GM23338 (cell line): Measurements from ENCODE around the gene INPP5A. TPM values are rescaled to one million over a fixed set of nuclear protein-coding genes. Genes with fewer than 3 reads are reported as not detected.

Experiments
- ATAC-seq: fragments of 200-7000 bp; cut with Tn5 transposase; 3 replicates; pipeline ENCODE4 v1.9.1; 2020
- DNase-seq: peaks from one replicate; pipeline ENCODE4 v3.0.0-alpha.2; 2015; ENCODE audit warnings: low spot score
- H2AFZ ChIP-seq: fragments of 200-600 bp; sonication (generic); 2 replicates; pipeline ENCODE4 v1.8.0; 2016; ENCODE audit warnings: antibody characterized with exemption, mild to moderate bottlenecking, moderate library complexity
- H3F3A ChIP-seq: fragments of 200-600 bp; sonication (generic); replicated peaks from 2 replicates; pipeline ENCODE4 v1.8.0; 2017; ENCODE audit warnings: antibody characterized with exemption, mixed run types, low read depth
- H3K27ac ChIP-seq: fragments of 200-600 bp; sonication (generic); 2 replicates; pipeline ENCODE4 v1.6.1; 2016; ENCODE audit warnings: low read depth
- H3K27me3 ChIP-seq: fragments of 200-600 bp; sonication (generic); 2 replicates; pipeline ENCODE4 v1.8.0; 2016; ENCODE audit warnings: mild to moderate bottlenecking, mixed run types, moderate library complexity; ENCODE audit not compliant: insufficient read depth
- H3K36me3 ChIP-seq: fragments of 200-600 bp; sonication (generic); 2 replicates; pipeline ENCODE4 v1.8.0; 2016; ENCODE audit warnings: mild to moderate bottlenecking; ENCODE audit not compliant: insufficient read depth
- H3K4me1 ChIP-seq: fragments of 200-600 bp; sonication (generic); 2 replicates; pipeline ENCODE4 v1.8.0; 2016; ENCODE audit warnings: mild to moderate bottlenecking, moderate library complexity; ENCODE audit not compliant: insufficient read depth
- H3K4me2 ChIP-seq: fragments of 200-600 bp; sonication (generic); 2 replicates; pipeline ENCODE4 v1.7.1; 2017; ENCODE audit warnings: mixed run types
- H3K4me3 ChIP-seq: fragments of 200-600 bp; sonication (generic); 2 replicates; pipeline ENCODE4 v1.6.1; 2016; ENCODE audit warnings: mixed run types
- H3K79me2 ChIP-seq: fragments of 200-600 bp; sonication (generic); replicated peaks from 2 replicates; pipeline ENCODE4 v1.8.0; 2017; ENCODE audit warnings: mild to moderate bottlenecking; ENCODE audit not compliant: insufficient read depth
- H3K9me2 ChIP-seq: fragments of 200-600 bp; sonication (generic); 2 replicates; pipeline ENCODE4 v1.8.0; 2017; ENCODE audit not compliant: insufficient read depth
- H4K20me1 ChIP-seq: fragments of 200-600 bp; sonication (generic); replicated peaks from 2 replicates; pipeline ENCODE4 v1.8.0; 2017; ENCODE audit warnings: mild to moderate bottlenecking; ENCODE audit not compliant: insufficient read depth
- H3K27ac Mint-ChIP-seq: 2 replicates; pipeline ENCODE4 v1.8.0; 2020; ENCODE audit warnings: inconsistent platforms, mild to moderate bottlenecking, moderate library complexity, mixed read lengths
- H3K27me3 Mint-ChIP-seq: 3 replicates; pipeline ENCODE4 v1.8.0; 2022; ENCODE audit warnings: low read depth, mild to moderate bottlenecking, moderate library complexity, mixed read lengths, inconsistent platforms; ENCODE audit not compliant: insufficient read depth, poor library complexity
- H3K36me3 Mint-ChIP-seq: 3 replicates; pipeline ENCODE4 v1.8.0; 2021; ENCODE audit warnings: low read depth, mild to moderate bottlenecking, inconsistent platforms, moderate library complexity, mixed read lengths
- H3K4me1 Mint-ChIP-seq: 3 replicates; pipeline ENCODE4 v1.8.0; 2020; ENCODE audit warnings: mild to moderate bottlenecking, inconsistent platforms, mixed read lengths
- H3K4me3 Mint-ChIP-seq: 3 replicates; pipeline ENCODE4 v1.8.0; 2021; ENCODE audit warnings: moderate library complexity, mild to moderate bottlenecking, inconsistent platforms, mixed read lengths
- H3K9me3 Mint-ChIP-seq: 3 replicates; pipeline ENCODE4 v1.8.0; 2020; ENCODE audit warnings: moderate library complexity, mild to moderate bottlenecking, inconsistent platforms, mixed read lengths
- CREB1 ChIP-seq: fragments of 250-450 bp; sonication (Bioruptor Pico); IDR thresholded peaks from 2 replicates; pipeline ENCODE4 v1.5.0; 2020; ENCODE audit warnings: low read depth, mild to moderate bottlenecking, moderate library complexity
- EZH2 ChIP-seq: fragments of 200-600 bp; sonication (generic); IDR thresholded peaks from one replicate; pipeline ENCODE4 v1.8.0; 2017; ENCODE audit warnings: antibody characterized with exemption, mild to moderate bottlenecking, low read depth; ENCODE audit not compliant: unreplicated experiment
- EZH2phosphoT487 ChIP-seq: fragments of 200-600 bp; sonication (generic); IDR thresholded peaks from one replicate; pipeline ENCODE4 v1.8.1; 2018; ENCODE audit warnings: antibody characterized with exemption; ENCODE audit not compliant: unreplicated experiment
- JUNB ChIP-seq: IDR thresholded peaks from one replicate; pipeline ENCODE4 v1.6.1; 2016; ENCODE audit warnings: antibody characterized with exemption; ENCODE audit not compliant: unreplicated experiment
- NANOG ChIP-seq: IDR thresholded peaks from 2 replicates; pipeline ENCODE4 v1.6.1; 2016; ENCODE audit warnings: antibody characterized with exemption, borderline replicate concordance
- POLR2AphosphoS5 ChIP-seq: IDR thresholded peaks from 2 replicates; pipeline ENCODE4 v1.6.1; 2016; ENCODE audit warnings: antibody characterized with exemption, low read depth
- STAT1 ChIP-seq: IDR thresholded peaks from one replicate; pipeline ENCODE4 v1.6.1; 2016; ENCODE audit warnings: antibody characterized with exemption; ENCODE audit not compliant: unreplicated experiment
- ZNF114 ChIP-seq: fragments of 250-450 bp; sonication (Bioruptor Pico); IDR thresholded peaks from 2 replicates; pipeline ENCODE4 v1.5.0; 2020; ENCODE audit warnings: mild to moderate bottlenecking, moderate library complexity
- ZNF331 ChIP-seq: fragments of 250-450 bp; sonication (Bioruptor Pico); IDR thresholded peaks from 2 replicates; pipeline ENCODE4 v1.5.0; 2020; ENCODE audit warnings: low read depth, mild to moderate bottlenecking, moderate library complexity
- polyA plus RNA-seq: library from polyadenylated mRNA; unstranded; fragments of >200 nt; fragmentation: Nextera tagmentation; extraction: Ambion mirVana; gene quantifications from 2 replicates; pipeline ENCODE4 v1.2.1, GENCODE V29; 2016
- total RNA-seq: library from RNA; depleted of rRNA; stranded (reverse); fragments of >200 nt; shearing (Covaris generic); gene quantifications from 2 replicates; pipeline ENCODE4 v1.2.3, GENCODE V29; 2014
- TF ChIP-seq, protein P1 (sequence below): fragments of 250-450 bp; sonication (Bioruptor Pico); IDR thresholded peaks from 2 replicates; pipeline ENCODE4 v1.5.0; 2020; ENCODE audit warnings: mild to moderate bottlenecking, moderate library complexity
- TF ChIP-seq, protein P2 (sequence below): IDR thresholded peaks from 2 replicates; pipeline ENCODE4 v1.6.1; 2016; ENCODE audit warnings: antibody characterized with exemption
- TF ChIP-seq, protein P3 (sequence below), 2 experiments: fragments of 200-600 bp in 1 of 2; sonication (generic) in 1 of 2; conservative IDR thresholded peaks; 2 replicates each; pipeline versions ENCODE4 v1.5.1 to v1.6.1; 2016 to 2017; ENCODE audit warnings: antibody characterized with exemption in 2 of 2, low read depth in 2 of 2, mild to moderate bottlenecking in 2 of 2, moderate library complexity in 1 of 2
- TF ChIP-seq, protein P4 (sequence below): IDR thresholded peaks from one replicate; pipeline ENCODE4 v1.6.1; 2018; ENCODE audit warnings: antibody characterized with exemption; ENCODE audit not compliant: unreplicated experiment

Gene INPP5A
- total and polyA plus RNA-seq, 2 experiments from 2014 or later, result 5.9 to 40.6 TPM

DNA sequence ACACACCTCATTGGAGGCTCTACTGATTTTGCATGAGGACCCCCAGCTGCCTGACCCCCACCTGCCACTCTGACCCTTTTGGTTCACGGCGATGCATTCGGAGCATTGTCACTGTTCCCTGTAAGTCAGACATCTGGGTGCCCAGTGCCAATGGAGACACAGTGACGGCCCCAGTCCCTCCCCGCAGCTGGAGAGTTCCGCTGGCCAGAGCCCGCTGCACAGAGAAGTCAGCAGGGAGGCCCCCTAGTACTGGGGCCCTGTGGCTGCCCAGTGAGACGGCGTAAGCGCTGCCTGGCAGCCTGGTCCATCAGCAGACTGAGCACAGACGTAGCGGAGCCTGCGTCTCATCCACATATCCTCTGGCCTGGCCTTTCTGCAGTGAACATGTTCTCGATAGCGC lies 170.9 kb downstream of the INPP5A start (continued):
- TF ChIP-seq, protein P1, sequence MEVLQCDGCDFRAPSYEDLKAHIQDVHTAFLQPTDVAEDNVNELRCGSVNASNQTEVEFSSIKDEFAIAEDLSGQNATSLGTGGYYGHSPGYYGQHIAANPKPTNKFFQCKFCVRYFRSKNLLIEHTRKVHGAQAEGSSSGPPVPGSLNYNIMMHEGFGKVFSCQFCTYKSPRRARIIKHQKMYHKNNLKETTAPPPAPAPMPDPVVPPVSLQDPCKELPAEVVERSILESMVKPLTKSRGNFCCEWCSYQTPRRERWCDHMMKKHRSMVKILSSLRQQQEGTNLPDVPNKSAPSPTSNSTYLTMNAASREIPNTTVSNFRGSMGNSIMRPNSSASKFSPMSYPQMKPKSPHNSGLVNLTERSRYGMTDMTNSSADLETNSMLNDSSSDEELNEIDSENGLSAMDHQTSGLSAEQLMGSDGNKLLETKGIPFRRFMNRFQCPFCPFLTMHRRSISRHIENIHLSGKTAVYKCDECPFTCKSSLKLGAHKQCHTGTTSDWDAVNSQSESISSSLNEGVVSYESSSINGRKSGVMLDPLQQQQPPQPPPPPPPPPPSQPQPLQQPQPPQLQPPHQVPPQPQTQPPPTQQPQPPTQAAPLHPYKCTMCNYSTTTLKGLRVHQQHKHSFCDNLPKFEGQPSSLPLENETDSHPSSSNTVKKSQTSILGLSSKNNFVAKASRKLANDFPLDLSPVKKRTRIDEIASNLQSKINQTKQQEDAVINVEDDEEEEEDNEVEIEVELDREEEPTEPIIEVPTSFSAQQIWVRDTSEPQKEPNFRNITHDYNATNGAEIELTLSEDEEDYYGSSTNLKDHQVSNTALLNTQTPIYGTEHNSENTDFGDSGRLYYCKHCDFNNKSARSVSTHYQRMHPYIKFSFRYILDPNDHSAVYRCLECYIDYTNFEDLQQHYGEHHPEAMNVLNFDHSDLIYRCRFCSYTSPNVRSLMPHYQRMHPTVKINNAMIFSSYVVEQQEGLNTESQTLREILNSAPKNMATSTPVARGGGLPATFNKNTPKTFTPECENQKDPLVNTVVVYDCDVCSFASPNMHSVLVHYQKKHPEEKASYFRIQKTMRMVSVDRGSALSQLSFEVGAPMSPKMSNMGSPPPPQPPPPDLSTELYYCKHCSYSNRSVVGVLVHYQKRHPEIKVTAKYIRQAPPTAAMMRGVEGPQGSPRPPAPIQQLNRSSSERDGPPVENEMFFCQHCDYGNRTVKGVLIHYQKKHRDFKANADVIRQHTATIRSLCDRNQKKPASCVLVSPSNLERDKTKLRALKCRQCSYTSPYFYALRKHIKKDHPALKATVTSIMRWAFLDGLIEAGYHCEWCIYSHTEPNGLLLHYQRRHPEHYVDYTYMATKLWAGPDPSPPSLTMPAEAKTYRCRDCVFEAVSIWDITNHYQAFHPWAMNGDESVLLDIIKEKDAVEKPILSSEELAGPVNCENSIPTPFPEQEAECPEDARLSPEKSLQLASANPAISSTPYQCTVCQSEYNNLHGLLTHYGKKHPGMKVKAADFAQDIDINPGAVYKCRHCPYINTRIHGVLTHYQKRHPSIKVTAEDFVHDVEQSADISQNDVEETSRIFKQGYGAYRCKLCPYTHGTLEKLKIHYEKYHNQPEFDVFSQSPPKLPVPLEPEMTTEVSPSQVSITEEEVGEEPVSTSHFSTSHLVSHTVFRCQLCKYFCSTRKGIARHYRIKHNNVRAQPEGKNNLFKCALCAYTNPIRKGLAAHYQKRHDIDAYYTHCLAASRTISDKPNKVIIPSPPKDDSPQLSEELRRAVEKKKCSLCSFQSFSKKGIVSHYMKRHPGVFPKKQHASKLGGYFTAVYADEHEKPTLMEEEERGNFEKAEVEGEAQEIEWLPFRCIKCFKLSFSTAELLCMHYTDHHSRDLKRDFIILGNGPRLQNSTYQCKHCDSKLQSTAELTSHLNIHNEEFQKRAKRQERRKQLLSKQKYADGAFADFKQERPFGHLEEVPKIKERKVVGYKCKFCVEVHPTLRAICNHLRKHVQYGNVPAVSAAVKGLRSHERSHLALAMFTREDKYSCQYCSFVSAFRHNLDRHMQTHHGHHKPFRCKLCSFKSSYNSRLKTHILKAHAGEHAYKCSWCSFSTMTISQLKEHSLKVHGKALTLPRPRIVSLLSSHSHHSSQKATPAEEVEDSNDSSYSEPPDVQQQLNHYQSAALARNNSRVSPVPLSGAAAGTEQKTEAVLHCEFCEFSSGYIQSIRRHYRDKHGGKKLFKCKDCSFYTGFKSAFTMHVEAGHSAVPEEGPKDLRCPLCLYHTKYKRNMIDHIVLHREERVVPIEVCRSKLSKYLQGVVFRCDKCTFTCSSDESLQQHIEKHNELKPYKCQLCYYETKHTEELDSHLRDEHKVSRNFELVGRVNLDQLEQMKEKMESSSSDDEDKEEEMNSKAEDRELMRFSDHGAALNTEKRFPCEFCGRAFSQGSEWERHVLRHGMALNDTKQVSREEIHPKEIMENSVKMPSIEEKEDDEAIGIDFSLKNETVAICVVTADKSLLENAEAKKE (CRISPR knock-in tag), result no peak

DNA sequence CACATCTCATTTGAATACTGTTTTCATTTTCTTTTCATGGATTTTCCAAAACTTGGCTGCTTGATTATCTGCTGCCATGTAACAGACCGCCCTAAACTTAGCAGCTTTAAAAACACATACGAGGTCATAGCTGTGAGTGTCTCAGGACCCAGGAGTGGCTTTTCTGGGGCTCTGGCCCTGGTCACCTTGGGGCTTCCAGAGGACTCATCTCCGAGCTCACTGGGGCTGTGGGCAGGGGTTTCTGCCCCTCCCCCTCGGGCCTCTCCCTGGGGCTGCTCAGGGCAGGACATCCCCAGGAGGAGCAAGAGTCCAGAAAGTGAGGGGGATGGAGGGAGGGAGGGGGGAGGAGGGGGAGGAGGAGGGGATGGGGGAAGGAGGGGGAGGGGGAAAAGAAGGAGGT lies 171.3 kb downstream of the INPP5A start:
- DNase-seq, result no peak
- Histone ChIP-seq H3K27ac (no peak overlapping the region), H3K4me1 (no peaks in the 10 kb centered on the region), H3K36me3 (no peaks in the 10 kb centered on the region; the same call in 1 of the 2 replicates), H3F3A (no peaks in the 10 kb centered on the region), H4K20me1 (no peaks in the 10 kb centered on the region), H2AFZ (no peak overlapping the region), H3K4me3 (no peak overlapping the region), H3K79me2 (no peaks in the 10 kb centered on the region), H3K9me2 (no peaks in the 10 kb centered on the region), H3K27me3 (no peaks in the 10 kb centered on the region), H3K4me2 (no peak overlapping the region)
- ATAC-seq, result no peak
- H3K27ac Mint-ChIP-seq, result no peak overlapping the region
- no peak overlapping the region for H3K4me3 Mint-ChIP-seq
- peaks cover 23% of the 10 kb centered on the region for H3K9me3 Mint-ChIP-seq
- peaks cover 4% of the 10 kb centered on the region; the same call in 2 of the 3 replicates for H3K4me1 Mint-ChIP-seq
- peaks cover 28% of the 10 kb centered on the region for H3K36me3 Mint-ChIP-seq
- H3K27me3 Mint-ChIP-seq, result peaks cover 5% of the 10 kb centered on the region
- TF ChIP-seq, protein P2, sequence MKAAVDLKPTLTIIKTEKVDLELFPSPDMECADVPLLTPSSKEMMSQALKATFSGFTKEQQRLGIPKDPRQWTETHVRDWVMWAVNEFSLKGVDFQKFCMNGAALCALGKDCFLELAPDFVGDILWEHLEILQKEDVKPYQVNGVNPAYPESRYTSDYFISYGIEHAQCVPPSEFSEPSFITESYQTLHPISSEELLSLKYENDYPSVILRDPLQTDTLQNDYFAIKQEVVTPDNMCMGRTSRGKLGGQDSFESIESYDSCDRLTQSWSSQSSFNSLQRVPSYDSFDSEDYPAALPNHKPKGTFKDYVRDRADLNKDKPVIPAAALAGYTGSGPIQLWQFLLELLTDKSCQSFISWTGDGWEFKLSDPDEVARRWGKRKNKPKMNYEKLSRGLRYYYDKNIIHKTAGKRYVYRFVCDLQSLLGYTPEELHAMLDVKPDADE, result no peak
- TF ChIP-seq ZNF114 (CRISPR knock-in tag) (no peak), EZH2 (no peak), ZNF331 (CRISPR knock-in tag) (no peak), NANOG (no peak), POLR2AphosphoS5 (no peak), JUNB (no peak), STAT1 (no peak), EZH2phosphoT487 (no peak), CREB1 (CRISPR knock-in tag) (no peak)
- TF ChIP-seq, protein P3, sequence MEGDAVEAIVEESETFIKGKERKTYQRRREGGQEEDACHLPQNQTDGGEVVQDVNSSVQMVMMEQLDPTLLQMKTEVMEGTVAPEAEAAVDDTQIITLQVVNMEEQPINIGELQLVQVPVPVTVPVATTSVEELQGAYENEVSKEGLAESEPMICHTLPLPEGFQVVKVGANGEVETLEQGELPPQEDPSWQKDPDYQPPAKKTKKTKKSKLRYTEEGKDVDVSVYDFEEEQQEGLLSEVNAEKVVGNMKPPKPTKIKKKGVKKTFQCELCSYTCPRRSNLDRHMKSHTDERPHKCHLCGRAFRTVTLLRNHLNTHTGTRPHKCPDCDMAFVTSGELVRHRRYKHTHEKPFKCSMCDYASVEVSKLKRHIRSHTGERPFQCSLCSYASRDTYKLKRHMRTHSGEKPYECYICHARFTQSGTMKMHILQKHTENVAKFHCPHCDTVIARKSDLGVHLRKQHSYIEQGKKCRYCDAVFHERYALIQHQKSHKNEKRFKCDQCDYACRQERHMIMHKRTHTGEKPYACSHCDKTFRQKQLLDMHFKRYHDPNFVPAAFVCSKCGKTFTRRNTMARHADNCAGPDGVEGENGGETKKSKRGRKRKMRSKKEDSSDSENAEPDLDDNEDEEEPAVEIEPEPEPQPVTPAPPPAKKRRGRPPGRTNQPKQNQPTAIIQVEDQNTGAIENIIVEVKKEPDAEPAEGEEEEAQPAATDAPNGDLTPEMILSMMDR (conservative IDR thresholded peaks at IDR 0.05; ENCODE audit: low read depth in 2 of 2), result no peak
- TF ChIP-seq, protein P4, sequence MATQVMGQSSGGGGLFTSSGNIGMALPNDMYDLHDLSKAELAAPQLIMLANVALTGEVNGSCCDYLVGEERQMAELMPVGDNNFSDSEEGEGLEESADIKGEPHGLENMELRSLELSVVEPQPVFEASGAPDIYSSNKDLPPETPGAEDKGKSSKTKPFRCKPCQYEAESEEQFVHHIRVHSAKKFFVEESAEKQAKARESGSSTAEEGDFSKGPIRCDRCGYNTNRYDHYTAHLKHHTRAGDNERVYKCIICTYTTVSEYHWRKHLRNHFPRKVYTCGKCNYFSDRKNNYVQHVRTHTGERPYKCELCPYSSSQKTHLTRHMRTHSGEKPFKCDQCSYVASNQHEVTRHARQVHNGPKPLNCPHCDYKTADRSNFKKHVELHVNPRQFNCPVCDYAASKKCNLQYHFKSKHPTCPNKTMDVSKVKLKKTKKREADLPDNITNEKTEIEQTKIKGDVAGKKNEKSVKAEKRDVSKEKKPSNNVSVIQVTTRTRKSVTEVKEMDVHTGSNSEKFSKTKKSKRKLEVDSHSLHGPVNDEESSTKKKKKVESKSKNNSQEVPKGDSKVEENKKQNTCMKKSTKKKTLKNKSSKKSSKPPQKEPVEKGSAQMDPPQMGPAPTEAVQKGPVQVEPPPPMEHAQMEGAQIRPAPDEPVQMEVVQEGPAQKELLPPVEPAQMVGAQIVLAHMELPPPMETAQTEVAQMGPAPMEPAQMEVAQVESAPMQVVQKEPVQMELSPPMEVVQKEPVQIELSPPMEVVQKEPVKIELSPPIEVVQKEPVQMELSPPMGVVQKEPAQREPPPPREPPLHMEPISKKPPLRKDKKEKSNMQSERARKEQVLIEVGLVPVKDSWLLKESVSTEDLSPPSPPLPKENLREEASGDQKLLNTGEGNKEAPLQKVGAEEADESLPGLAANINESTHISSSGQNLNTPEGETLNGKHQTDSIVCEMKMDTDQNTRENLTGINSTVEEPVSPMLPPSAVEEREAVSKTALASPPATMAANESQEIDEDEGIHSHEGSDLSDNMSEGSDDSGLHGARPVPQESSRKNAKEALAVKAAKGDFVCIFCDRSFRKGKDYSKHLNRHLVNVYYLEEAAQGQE, result no peak
